ENCODE measurements around the gene CAMK2B.

DNA sequence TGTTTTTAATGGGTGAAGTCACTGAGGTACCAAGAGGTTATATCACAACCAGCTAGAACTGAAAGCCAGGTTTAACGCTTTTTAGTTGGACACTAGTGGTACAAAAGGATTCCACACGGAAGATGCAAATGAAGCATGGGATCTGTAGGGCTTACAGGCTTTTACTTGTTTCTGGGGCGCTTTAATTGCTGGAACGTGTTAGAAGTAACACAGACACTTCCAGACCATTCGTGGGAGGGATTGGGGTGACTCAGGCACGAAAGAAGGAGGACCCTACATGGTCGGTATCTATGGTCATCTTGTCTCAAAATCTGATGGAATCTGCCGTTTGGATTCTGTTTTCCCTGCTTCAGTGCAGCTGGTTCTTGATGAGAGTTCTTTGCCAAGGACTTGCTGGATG is 123.6 kb downstream of the CAMK2B start:
- TF ChIP-seq, protein P1, sequence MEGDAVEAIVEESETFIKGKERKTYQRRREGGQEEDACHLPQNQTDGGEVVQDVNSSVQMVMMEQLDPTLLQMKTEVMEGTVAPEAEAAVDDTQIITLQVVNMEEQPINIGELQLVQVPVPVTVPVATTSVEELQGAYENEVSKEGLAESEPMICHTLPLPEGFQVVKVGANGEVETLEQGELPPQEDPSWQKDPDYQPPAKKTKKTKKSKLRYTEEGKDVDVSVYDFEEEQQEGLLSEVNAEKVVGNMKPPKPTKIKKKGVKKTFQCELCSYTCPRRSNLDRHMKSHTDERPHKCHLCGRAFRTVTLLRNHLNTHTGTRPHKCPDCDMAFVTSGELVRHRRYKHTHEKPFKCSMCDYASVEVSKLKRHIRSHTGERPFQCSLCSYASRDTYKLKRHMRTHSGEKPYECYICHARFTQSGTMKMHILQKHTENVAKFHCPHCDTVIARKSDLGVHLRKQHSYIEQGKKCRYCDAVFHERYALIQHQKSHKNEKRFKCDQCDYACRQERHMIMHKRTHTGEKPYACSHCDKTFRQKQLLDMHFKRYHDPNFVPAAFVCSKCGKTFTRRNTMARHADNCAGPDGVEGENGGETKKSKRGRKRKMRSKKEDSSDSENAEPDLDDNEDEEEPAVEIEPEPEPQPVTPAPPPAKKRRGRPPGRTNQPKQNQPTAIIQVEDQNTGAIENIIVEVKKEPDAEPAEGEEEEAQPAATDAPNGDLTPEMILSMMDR (conservative IDR thresholded peaks at IDR 0.05; ENCODE audit: low read depth in 2 of 2), result no peak
- no peak for TF ChIP-seq CREB1 (CRISPR knock-in tag; IDR thresholded peaks at IDR 0.05; ENCODE audit: low read depth)
- TF ChIP-seq EZH2 (IDR thresholded peaks at IDR 0.05; ENCODE audit: low read depth, unreplicated experiment), result no peak
- TF ChIP-seq, protein P2, sequence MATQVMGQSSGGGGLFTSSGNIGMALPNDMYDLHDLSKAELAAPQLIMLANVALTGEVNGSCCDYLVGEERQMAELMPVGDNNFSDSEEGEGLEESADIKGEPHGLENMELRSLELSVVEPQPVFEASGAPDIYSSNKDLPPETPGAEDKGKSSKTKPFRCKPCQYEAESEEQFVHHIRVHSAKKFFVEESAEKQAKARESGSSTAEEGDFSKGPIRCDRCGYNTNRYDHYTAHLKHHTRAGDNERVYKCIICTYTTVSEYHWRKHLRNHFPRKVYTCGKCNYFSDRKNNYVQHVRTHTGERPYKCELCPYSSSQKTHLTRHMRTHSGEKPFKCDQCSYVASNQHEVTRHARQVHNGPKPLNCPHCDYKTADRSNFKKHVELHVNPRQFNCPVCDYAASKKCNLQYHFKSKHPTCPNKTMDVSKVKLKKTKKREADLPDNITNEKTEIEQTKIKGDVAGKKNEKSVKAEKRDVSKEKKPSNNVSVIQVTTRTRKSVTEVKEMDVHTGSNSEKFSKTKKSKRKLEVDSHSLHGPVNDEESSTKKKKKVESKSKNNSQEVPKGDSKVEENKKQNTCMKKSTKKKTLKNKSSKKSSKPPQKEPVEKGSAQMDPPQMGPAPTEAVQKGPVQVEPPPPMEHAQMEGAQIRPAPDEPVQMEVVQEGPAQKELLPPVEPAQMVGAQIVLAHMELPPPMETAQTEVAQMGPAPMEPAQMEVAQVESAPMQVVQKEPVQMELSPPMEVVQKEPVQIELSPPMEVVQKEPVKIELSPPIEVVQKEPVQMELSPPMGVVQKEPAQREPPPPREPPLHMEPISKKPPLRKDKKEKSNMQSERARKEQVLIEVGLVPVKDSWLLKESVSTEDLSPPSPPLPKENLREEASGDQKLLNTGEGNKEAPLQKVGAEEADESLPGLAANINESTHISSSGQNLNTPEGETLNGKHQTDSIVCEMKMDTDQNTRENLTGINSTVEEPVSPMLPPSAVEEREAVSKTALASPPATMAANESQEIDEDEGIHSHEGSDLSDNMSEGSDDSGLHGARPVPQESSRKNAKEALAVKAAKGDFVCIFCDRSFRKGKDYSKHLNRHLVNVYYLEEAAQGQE (IDR thresholded peaks at IDR 0.05; ENCODE audit: unreplicated experiment), result no peak
- TF ChIP-seq POLR2AphosphoS5 (IDR thresholded peaks at IDR 0.05; ENCODE audit: low read depth), result no peak
- no peak for TF ChIP-seq STAT1 (IDR thresholded peaks at IDR 0.05; ENCODE audit: unreplicated experiment)
- TF ChIP-seq, protein P3, sequence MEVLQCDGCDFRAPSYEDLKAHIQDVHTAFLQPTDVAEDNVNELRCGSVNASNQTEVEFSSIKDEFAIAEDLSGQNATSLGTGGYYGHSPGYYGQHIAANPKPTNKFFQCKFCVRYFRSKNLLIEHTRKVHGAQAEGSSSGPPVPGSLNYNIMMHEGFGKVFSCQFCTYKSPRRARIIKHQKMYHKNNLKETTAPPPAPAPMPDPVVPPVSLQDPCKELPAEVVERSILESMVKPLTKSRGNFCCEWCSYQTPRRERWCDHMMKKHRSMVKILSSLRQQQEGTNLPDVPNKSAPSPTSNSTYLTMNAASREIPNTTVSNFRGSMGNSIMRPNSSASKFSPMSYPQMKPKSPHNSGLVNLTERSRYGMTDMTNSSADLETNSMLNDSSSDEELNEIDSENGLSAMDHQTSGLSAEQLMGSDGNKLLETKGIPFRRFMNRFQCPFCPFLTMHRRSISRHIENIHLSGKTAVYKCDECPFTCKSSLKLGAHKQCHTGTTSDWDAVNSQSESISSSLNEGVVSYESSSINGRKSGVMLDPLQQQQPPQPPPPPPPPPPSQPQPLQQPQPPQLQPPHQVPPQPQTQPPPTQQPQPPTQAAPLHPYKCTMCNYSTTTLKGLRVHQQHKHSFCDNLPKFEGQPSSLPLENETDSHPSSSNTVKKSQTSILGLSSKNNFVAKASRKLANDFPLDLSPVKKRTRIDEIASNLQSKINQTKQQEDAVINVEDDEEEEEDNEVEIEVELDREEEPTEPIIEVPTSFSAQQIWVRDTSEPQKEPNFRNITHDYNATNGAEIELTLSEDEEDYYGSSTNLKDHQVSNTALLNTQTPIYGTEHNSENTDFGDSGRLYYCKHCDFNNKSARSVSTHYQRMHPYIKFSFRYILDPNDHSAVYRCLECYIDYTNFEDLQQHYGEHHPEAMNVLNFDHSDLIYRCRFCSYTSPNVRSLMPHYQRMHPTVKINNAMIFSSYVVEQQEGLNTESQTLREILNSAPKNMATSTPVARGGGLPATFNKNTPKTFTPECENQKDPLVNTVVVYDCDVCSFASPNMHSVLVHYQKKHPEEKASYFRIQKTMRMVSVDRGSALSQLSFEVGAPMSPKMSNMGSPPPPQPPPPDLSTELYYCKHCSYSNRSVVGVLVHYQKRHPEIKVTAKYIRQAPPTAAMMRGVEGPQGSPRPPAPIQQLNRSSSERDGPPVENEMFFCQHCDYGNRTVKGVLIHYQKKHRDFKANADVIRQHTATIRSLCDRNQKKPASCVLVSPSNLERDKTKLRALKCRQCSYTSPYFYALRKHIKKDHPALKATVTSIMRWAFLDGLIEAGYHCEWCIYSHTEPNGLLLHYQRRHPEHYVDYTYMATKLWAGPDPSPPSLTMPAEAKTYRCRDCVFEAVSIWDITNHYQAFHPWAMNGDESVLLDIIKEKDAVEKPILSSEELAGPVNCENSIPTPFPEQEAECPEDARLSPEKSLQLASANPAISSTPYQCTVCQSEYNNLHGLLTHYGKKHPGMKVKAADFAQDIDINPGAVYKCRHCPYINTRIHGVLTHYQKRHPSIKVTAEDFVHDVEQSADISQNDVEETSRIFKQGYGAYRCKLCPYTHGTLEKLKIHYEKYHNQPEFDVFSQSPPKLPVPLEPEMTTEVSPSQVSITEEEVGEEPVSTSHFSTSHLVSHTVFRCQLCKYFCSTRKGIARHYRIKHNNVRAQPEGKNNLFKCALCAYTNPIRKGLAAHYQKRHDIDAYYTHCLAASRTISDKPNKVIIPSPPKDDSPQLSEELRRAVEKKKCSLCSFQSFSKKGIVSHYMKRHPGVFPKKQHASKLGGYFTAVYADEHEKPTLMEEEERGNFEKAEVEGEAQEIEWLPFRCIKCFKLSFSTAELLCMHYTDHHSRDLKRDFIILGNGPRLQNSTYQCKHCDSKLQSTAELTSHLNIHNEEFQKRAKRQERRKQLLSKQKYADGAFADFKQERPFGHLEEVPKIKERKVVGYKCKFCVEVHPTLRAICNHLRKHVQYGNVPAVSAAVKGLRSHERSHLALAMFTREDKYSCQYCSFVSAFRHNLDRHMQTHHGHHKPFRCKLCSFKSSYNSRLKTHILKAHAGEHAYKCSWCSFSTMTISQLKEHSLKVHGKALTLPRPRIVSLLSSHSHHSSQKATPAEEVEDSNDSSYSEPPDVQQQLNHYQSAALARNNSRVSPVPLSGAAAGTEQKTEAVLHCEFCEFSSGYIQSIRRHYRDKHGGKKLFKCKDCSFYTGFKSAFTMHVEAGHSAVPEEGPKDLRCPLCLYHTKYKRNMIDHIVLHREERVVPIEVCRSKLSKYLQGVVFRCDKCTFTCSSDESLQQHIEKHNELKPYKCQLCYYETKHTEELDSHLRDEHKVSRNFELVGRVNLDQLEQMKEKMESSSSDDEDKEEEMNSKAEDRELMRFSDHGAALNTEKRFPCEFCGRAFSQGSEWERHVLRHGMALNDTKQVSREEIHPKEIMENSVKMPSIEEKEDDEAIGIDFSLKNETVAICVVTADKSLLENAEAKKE (CRISPR knock-in tag; IDR thresholded peaks at IDR 0.05), result no peak

Measured in GM23338 (cell line).